GM12892 (cell line): Measurements from ENCODE around the gene TLE3.

Experiments
- POLR2A ChIP-seq: IDR thresholded peaks from 2 replicates; pipeline ENCODE4 v1.6.1; 2011; ENCODE audit warnings: low read depth, low read length, control low read depth
- POLR2AphosphoS5 ChIP-seq: IDR thresholded peaks from 2 replicates; pipeline ENCODE4 v1.6.1; 2011; ENCODE audit warnings: low read depth, low read length, control low read depth
- TAF1 ChIP-seq: IDR thresholded peaks from 2 replicates; pipeline ENCODE4 v1.6.1; 2011; ENCODE audit warnings: low read depth, mild to moderate bottlenecking, control low read depth, low read length, borderline replicate concordance

DNA sequence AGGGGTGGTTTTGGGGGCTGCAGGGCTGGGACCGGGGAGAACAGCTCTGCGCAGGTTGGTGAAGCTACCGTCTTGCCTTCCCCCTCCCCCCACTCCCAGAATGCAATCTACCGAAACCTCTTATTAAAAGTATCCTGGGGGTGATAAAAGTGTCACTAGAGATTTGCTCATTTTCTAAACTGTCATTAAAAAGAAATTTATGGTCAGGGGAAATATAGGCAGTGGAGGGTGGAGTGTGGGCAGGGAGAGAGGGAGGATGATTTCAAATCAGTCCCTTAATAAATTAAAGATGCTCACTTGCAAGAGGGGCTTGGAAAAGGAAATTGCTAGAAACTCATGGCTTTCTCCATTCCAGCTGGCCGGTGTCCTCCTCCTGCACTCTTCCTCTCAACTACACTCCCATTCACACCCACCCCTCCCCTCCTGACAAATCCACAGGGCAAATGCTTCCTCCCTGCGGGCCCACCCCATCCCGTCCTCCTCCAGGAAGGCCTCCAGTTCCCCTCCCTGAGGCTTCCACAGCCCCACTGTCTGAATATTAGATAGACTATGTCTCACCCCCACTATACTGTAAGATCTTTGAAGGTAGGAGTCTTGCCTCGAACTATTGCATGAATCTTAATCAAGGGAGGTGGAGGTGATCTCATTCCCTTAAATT is 83.9 kb downstream of the TLE3 start:
- no peak for TF ChIP-seq POLR2AphosphoS5
- no peak for TF ChIP-seq POLR2A
- no peak for TF ChIP-seq TAF1
